ENCODE measurements around the gene PRMT7. TPM values are rescaled to one million over a fixed set of nuclear protein-coding genes. Genes with fewer than 3 reads are reported as not detected.

The PRMT7 gene
- total RNA-seq, 1 experiment from 2014 or later, result 49.4 TPM

- Mint-ChIP-seq H3K27me3 (ENCODE audit: unreplicated experiment) (no peaks in the 10 kb centered on the region), H3K36me3 (ENCODE audit: insufficient read depth, unreplicated experiment) (peaks cover 25% of the 10 kb centered on the region), H3K4me1 (ENCODE audit: low read depth, unreplicated experiment) (no peaks in the 10 kb centered on the region), H3K27ac (ENCODE audit: unreplicated experiment) (no peak overlapping the region), H3K9me3 (ENCODE audit: low read depth, unreplicated experiment) (no peaks in the 10 kb centered on the region), H3K4me3 (ENCODE audit: low read depth, unreplicated experiment) (no peak overlapping the region)
- TF ChIP-seq CTCF (IDR thresholded peaks at IDR 0.05; ENCODE audit: unreplicated experiment), result no peak
- intact Hi-C loops (cut with micrococcal nuclease; ENCODE audit: unreplicated experiment), result no loop called here
- BruUV-seq (replicated peaks), result no TSS peak
- CTCF ChIA-PET, result no interaction called here
- DNase-seq, result no peak
These were observed 36.2 kb downstream of the PRMT7 start for GRCh38 chr16:68346892-68347480.

GRCh38 chr16:68347605-68348004, 36.8 kb downstream of the PRMT7 start:
- Mint-ChIP-seq H3K4me3 (ENCODE audit: low read depth, unreplicated experiment) (no peak overlapping the region), H3K36me3 (ENCODE audit: insufficient read depth, unreplicated experiment) (peaks cover 30% of the 10 kb centered on the region), H3K9me3 (ENCODE audit: low read depth, unreplicated experiment) (no peaks in the 10 kb centered on the region), H3K27ac (ENCODE audit: unreplicated experiment) (no peak overlapping the region), H3K27me3 (ENCODE audit: unreplicated experiment) (no peaks in the 10 kb centered on the region), H3K4me1 (ENCODE audit: low read depth, unreplicated experiment) (no peaks in the 10 kb centered on the region)
- no peak for DNase-seq
- CTCF ChIA-PET, result no interaction called here
- intact Hi-C loops (cut with micrococcal nuclease; ENCODE audit: unreplicated experiment), result no loop called here
- no peak for TF ChIP-seq CTCF (IDR thresholded peaks at IDR 0.05; ENCODE audit: unreplicated experiment)
- BruUV-seq (replicated peaks), result no TSS peak

- peaks cover 30% of the 10 kb centered on the region for H3K36me3 Mint-ChIP-seq (ENCODE audit: insufficient read depth, unreplicated experiment)
- H3K27ac Mint-ChIP-seq (ENCODE audit: unreplicated experiment), result no peak overlapping the region
These were observed 38.0 kb downstream of the PRMT7 start for GRCh38 chr16:68348639-68349445.

GRCh38 chr16:68349838-68350410, 39.1 kb downstream of the PRMT7 start:
- no peak for DNase-seq
- peaks cover 32% of the 10 kb centered on the region for H3K36me3 Mint-ChIP-seq (ENCODE audit: insufficient read depth, unreplicated experiment)
- CTCF ChIA-PET, result interaction anchor here (0.5 kb wide), 1 partner anchor 281 kb away, joined by 4 read pairs; no protein-coding TSS in a partner anchor
- H3K27me3 Mint-ChIP-seq (ENCODE audit: unreplicated experiment), result no peaks in the 10 kb centered on the region
- H3K9me3 Mint-ChIP-seq (ENCODE audit: low read depth, unreplicated experiment), result no peaks in the 10 kb centered on the region
- no peak overlapping the region for H3K27ac Mint-ChIP-seq (ENCODE audit: unreplicated experiment)
- BruUV-seq (replicated peaks), result no TSS peak
- no peaks in the 10 kb centered on the region for H3K4me1 Mint-ChIP-seq (ENCODE audit: low read depth, unreplicated experiment)
- intact Hi-C loops (cut with micrococcal nuclease; ENCODE audit: unreplicated experiment), result no loop called here
- no peak for TF ChIP-seq CTCF (IDR thresholded peaks at IDR 0.05; ENCODE audit: unreplicated experiment)
- no peak overlapping the region for H3K4me3 Mint-ChIP-seq (ENCODE audit: low read depth, unreplicated experiment)

More at GRCh38 chr16:68348639-68349445, 38.0 kb downstream of the PRMT7 start:
- no peaks in the 10 kb centered on the region for H3K27me3 Mint-ChIP-seq (ENCODE audit: unreplicated experiment)
- no TSS peak for BruUV-seq (replicated peaks)
- H3K4me3 Mint-ChIP-seq (ENCODE audit: low read depth, unreplicated experiment), result no peak overlapping the region
- H3K4me1 Mint-ChIP-seq (ENCODE audit: low read depth, unreplicated experiment), result no peaks in the 10 kb centered on the region
- no peak for TF ChIP-seq CTCF (IDR thresholded peaks at IDR 0.05; ENCODE audit: unreplicated experiment)
- H3K9me3 Mint-ChIP-seq (ENCODE audit: low read depth, unreplicated experiment), result no peaks in the 10 kb centered on the region
- CTCF ChIA-PET, result no interaction called here
- no peak for DNase-seq
- intact Hi-C loops (cut with micrococcal nuclease; ENCODE audit: unreplicated experiment), result no loop called here

Measured in Calu3 (cell line).